HepG2 (cell line): Measurements from ENCODE around the gene TIAM1. TPM values are rescaled to one million over a fixed set of nuclear protein-coding genes. Genes with fewer than 3 reads are reported as not detected.

ENCODE experiments used
- ATAC-seq: fragments of 200-7000 bp; cut with Tn5 transposase; 3 replicates; pipeline ENCODE4 v1.9.1; 2020; ENCODE audit warnings: mild to moderate bottlenecking, moderate library complexity
- BruUV-seq: library from RNA; stranded (reverse); fragments of 400-500 nt; replicated peaks from 2 replicates; lab custom pipeline; 2021; lab: Mats Ljungman, UMichigan
- CTCF ChIA-PET: fragments of 300-600 bp; formaldehyde crosslinking; extraction: SDS; loops from one replicate; lab custom pipeline; 2021; ENCODE audit warnings: low total read pairs, inconsistent platforms, low intra/inter-chr PET ratio; lab: Yijun Ruan, JAX
- POLR2A ChIA-PET: fragments of 350-600 bp; sonication (Branson Sonifier 250); formaldehyde crosslinking; loops from one replicate; lab custom pipeline; 2020; ENCODE audit warnings: antibody characterized with exemption, inconsistent platforms; lab: Yijun Ruan, JAX
- DNase-seq: peaks from one replicate; pipeline ENCODE4 v3.0.0-alpha.2; 2015; ENCODE audit warnings: low spot score
- FAIRE-seq: peaks from 3 replicates; lab custom pipeline; 2011; peaks lifted over from hg19 to GRCh38; lab: Jason Lieb, UNC
- H2AFZ ChIP-seq: one replicate; pipeline ENCODE4 v1.6.1; 2011; ENCODE audit warnings: low read length, inconsistent platforms
- H3K27ac ChIP-seq: fragments of 300-600 bp; 3 replicates; pipeline ENCODE4 v1.8.0; 2011; ENCODE audit warnings: mixed run types, mild to moderate bottlenecking, mixed read lengths, low read length, inconsistent platforms; ENCODE audit not compliant: insufficient read depth; ENCODE audit errors: extremely low read length
- H3K27me3 ChIP-seq, 2 experiments: fragments of 200-600 bp in 1 of 2; 2 replicates in 1 of 2; 3 replicates in 1 of 2; pipeline versions ENCODE4 v1.6.0 to v1.8.0; 2011; ENCODE audit warnings: low read length in 2 of 2, mild to moderate bottlenecking in 2 of 2, moderate library complexity in 2 of 2, inconsistent platforms in 1 of 2; ENCODE audit not compliant: insufficient read depth in 2 of 2, control insufficient read depth in 1 of 2
- H3K36me3 ChIP-seq, 2 experiments: fragments of 200-600 bp in 1 of 2; replicated peaks in 1 of 2; 2 replicates in 1 of 2; 3 replicates in 1 of 2; pipeline versions ENCODE4 v1.5.1 to v1.8.0; 2011; ENCODE audit warnings: low read length in 2 of 2, inconsistent platforms in 1 of 2; ENCODE audit not compliant: insufficient read depth in 2 of 2, control insufficient read depth in 1 of 2
- H3K4me1 ChIP-seq: 2 replicates; pipeline ENCODE4 v1.5.1; 2012; ENCODE audit warnings: low read length, inconsistent platforms; ENCODE audit not compliant: insufficient read depth
- H3K4me2 ChIP-seq: 2 replicates; pipeline ENCODE4 v1.6.0; 2011; ENCODE audit warnings: low read depth, low read length, inconsistent platforms
- H3K4me3 ChIP-seq, 3 experiments: fragments of 200-600 bp in 1 of 3; sonication (generic), shearing (Covaris generic) in 1 of 3; replicated peaks in 1 of 3; 2 replicates each; pipeline ENCODE4 v1.5.1; 2011 to 2016; ENCODE audit warnings: low read length in 3 of 3, inconsistent platforms in 2 of 3, low read depth in 2 of 3, mild to moderate bottlenecking in 2 of 3, control low read depth in 1 of 3, mixed read lengths in 1 of 3; ENCODE audit not compliant: insufficient read depth in 1 of 3
- H3K79me2 ChIP-seq: one replicate; pipeline ENCODE4 v1.6.1; 2011; ENCODE audit warnings: low read length, inconsistent platforms; ENCODE audit not compliant: insufficient read depth
- H3K9ac ChIP-seq: 2 replicates; pipeline ENCODE4 v1.6.0; 2011; ENCODE audit warnings: mild to moderate bottlenecking, low read depth, low read length, inconsistent platforms; ENCODE audit not compliant: insufficient read depth
- H3K9me3 ChIP-seq: 2 replicates; pipeline ENCODE4 v1.5.1; 2012; ENCODE audit warnings: mild to moderate bottlenecking, low read length
- H4K20me1 ChIP-seq: 2 replicates; pipeline ENCODE4 v1.6.0; 2011; ENCODE audit warnings: inconsistent platforms, mild to moderate bottlenecking, low read length, moderate library complexity; ENCODE audit not compliant: insufficient read depth
- AKAP8 ChIP-seq: sonication (generic); formaldehyde crosslinking; IDR thresholded peaks from 2 replicates; pipeline ENCODE4 v1.5.1; 2020; ENCODE audit warnings: mild to moderate bottlenecking, missing genetic modification reagents
- ARID5B ChIP-seq: IDR thresholded peaks from 2 replicates; pipeline ENCODE4 v1.4.0; 2020; ENCODE audit warnings: mild to moderate bottlenecking, missing genetic modification reagents
- ARNT ChIP-seq: fragments of 450-650 bp; IDR thresholded peaks from 2 replicates; pipeline ENCODE4 v1.6.1; 2017
- BORCS8-MEF2B ChIP-seq: sonication (generic); formaldehyde crosslinking; IDR thresholded peaks from 2 replicates; pipeline ENCODE4 v1.8.0; 2022; ENCODE audit warnings: mild to moderate bottlenecking, missing genetic modification reagents
- EHMT2 ChIP-seq: fragments of 200-600 bp; sonication (generic); IDR thresholded peaks from 2 replicates; pipeline ENCODE4 v1.7.0; 2017; ENCODE audit warnings: antibody characterized with exemption, low read depth, low read length, borderline replicate concordance
- HNF4A ChIP-seq: sonication (generic); formaldehyde crosslinking; IDR thresholded peaks from 2 replicates; pipeline ENCODE4 v1.4.0; 2020; ENCODE audit warnings: missing genetic modification reagents
- HOXA3 ChIP-seq: sonication (generic); formaldehyde crosslinking; IDR thresholded peaks from 2 replicates; pipeline ENCODE4 v1.5.0; 2020; ENCODE audit warnings: missing genetic modification reagents
- HOXA7 ChIP-seq: sonication (generic); formaldehyde crosslinking; IDR thresholded peaks from 2 replicates; pipeline ENCODE4 v1.8.1; 2022; ENCODE audit warnings: mild to moderate bottlenecking, missing genetic modification reagents, moderate library complexity
- KDM2A ChIP-seq: sonication (generic); formaldehyde crosslinking; IDR thresholded peaks from 2 replicates; pipeline ENCODE4 v1.4.0; 2020; ENCODE audit warnings: low read depth, missing genetic modification reagents, borderline replicate concordance
- MXD1 ChIP-seq: sonication (generic); formaldehyde crosslinking; IDR thresholded peaks from 2 replicates; pipeline ENCODE4 v1.4.0; 2020; ENCODE audit warnings: mild to moderate bottlenecking, missing genetic modification reagents
- PBX2 ChIP-seq: IDR thresholded peaks from 2 replicates; pipeline ENCODE4 v1.6.1; 2016; ENCODE audit warnings: control low read depth
- RORA ChIP-seq: sonication (generic); formaldehyde crosslinking; IDR thresholded peaks from 2 replicates; pipeline ENCODE4 v1.5.0; 2020; ENCODE audit warnings: mild to moderate bottlenecking, missing genetic modification reagents, moderate library complexity
- ZBTB8A ChIP-seq: sonication (generic); formaldehyde crosslinking; IDR thresholded peaks from 2 replicates; pipeline ENCODE4 v1.4.0; 2020; ENCODE audit warnings: mild to moderate bottlenecking, low read depth, missing genetic modification reagents, borderline replicate concordance
- ZFX ChIP-seq: sonication (generic); formaldehyde crosslinking; IDR thresholded peaks from 2 replicates; pipeline ENCODE4 v1.4.0; 2020; ENCODE audit warnings: mild to moderate bottlenecking, low read depth, missing genetic modification reagents, moderate library complexity
- ZNF263 ChIP-seq: sonication (generic); formaldehyde crosslinking; IDR thresholded peaks from 2 replicates; pipeline ENCODE4 v1.4.0; 2020; ENCODE audit warnings: missing genetic modification reagents
- ZNF34 ChIP-seq: sonication (generic); formaldehyde crosslinking; IDR thresholded peaks from 2 replicates; pipeline ENCODE4 v1.4.0; 2020; ENCODE audit warnings: mild to moderate bottlenecking, missing genetic modification reagents, borderline replicate concordance
- ZNF451 ChIP-seq: sonication (generic); formaldehyde crosslinking; IDR thresholded peaks from 2 replicates; pipeline ENCODE4 v1.5.0; 2020; ENCODE audit warnings: mild to moderate bottlenecking, missing genetic modification reagents
- ZNF761 ChIP-seq: sonication (generic); formaldehyde crosslinking; conservative IDR thresholded peaks from 2 replicates; pipeline ENCODE4 v1.4.0; 2020; ENCODE audit warnings: mild to moderate bottlenecking, missing genetic modification reagents
- WGBS: methylation state at CpG from one replicate; pipeline ENCODE4 v1.1.6; 2017; ENCODE audit warnings: low lambda C conversion rate; 5-methylcytosine and 5-hydroxymethylcytosine counted together
- in situ Hi-C: cut with HindIII; loops from 2 replicates; pipeline ENCODE4 v1.10.0; 2017; ENCODE audit warnings: low pct_unique_long_range_greater_than_20kb; ENCODE audit not compliant: extremely low pct_ligation_motif_present
- intact Hi-C: fragments of 100-400 bp; cut with micrococcal nuclease; formaldehyde crosslinking; loops from one replicate; pipeline ENCODE4 v1.10.0; 2022; ENCODE audit not compliant: unreplicated experiment
- polyA plus RNA-seq, 8 experiments: library from polyadenylated mRNA; depleted of rRNA in 3 of 8; stranded (reverse) in 7 of 8; unstranded in 1 of 8; fragments of >200 nt; fragmentation: Illumina TruSeq in 4 of 8; extraction: Trizol in 4 of 8; gene quantifications; 2 replicates each; pipeline versions ENCODE4 v1.2.1 to v1.2.3, GENCODE V29; 2011 to 2016; ENCODE audit warnings: low read depth in 4 of 8, missing spikeins in 1 of 8, mixed read lengths in 1 of 8; ENCODE audit not compliant: insufficient read depth in 1 of 8
- total RNA-seq, 5 experiments: library from RNA; depleted of rRNA; stranded (reverse); fragments of >200 nt; fragmentation: Illumina TruSeq; extraction: Trizol; gene quantifications; 2 replicates each; pipeline ENCODE4 v1.2.3, GENCODE V29; 2016; ENCODE audit warnings: low read depth in 1 of 5
- TF ChIP-seq, protein P1 (sequence below): sonication (generic); formaldehyde crosslinking; IDR thresholded peaks from 2 replicates; pipeline ENCODE4 v1.4.0; 2020; ENCODE audit warnings: missing genetic modification reagents

TIAM1 gene
- total and polyA plus RNA-seq, 2 of the 13 experiments (the other 11 are each of a cell fraction or from before 2014, with no cell fraction given): 0.13 to 0.24 TPM

GRCh38 chr21:31078796-31079195 lies 265.3 kb downstream of the TIAM1 start:
- no peak for TF ChIP-seq ARID5B (CRISPR knock-in tag)
- no peak for TF ChIP-seq HOXA7
- no peak for TF ChIP-seq RORA (CRISPR knock-in tag)
- no peak for TF ChIP-seq PBX2
- no peak for TF ChIP-seq KDM2A (CRISPR knock-in tag)
- TF ChIP-seq HNF4A: no peak
- TF ChIP-seq ZNF761: no peak
- no peak for TF ChIP-seq ZBTB8A (CRISPR knock-in tag)
- no peak for TF ChIP-seq AKAP8
- no peak for TF ChIP-seq EHMT2
- TF ChIP-seq MXD1 (CRISPR knock-in tag): no peak
- TF ChIP-seq BORCS8-MEF2B (CRISPR knock-in tag): no peak
- TF ChIP-seq ZNF263 (CRISPR knock-in tag): no peak
- no peak for TF ChIP-seq HOXA3 (CRISPR knock-in tag)
- no peak for TF ChIP-seq ZFX (CRISPR knock-in tag)
- TF ChIP-seq ZNF34 (CRISPR knock-in tag): no peak
- TF ChIP-seq ZNF451 (CRISPR knock-in tag): no peak
- TF ChIP-seq, protein P1, sequence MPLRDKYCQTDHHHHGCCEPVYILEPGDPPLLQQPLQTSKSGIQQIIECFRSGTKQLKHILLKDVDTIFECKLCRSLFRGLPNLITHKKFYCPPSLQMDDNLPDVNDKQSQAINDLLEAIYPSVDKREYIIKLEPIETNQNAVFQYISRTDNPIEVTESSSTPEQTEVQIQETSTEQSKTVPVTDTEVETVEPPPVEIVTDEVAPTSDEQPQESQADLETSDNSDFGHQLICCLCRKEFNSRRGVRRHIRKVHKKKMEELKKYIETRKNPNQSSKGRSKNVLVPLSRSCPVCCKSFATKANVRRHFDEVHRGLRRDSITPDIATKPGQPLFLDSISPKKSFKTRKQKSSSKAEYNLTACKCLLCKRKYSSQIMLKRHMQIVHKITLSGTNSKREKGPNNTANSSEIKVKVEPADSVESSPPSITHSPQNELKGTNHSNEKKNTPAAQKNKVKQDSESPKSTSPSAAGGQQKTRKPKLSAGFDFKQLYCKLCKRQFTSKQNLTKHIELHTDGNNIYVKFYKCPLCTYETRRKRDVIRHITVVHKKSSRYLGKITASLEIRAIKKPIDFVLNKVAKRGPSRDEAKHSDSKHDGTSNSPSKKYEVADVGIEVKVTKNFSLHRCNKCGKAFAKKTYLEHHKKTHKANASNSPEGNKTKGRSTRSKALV: no peak
- no peak for TF ChIP-seq ARNT
- DNase-seq (no peak), FAIRE-seq (no peak), ATAC-seq (no peak)
- no TSS peak for BruUV-seq
- H3K4me1 ChIP-seq: no peaks in the 10 kb centered on the region
- no peaks in the 10 kb centered on the region for H3K79me2 ChIP-seq
- H4K20me1 ChIP-seq: no peaks in the 10 kb centered on the region
- CTCF ChIA-PET: no interaction called here
- in situ Hi-C loops (loop anchor here (25.0 kb wide), 3 partner anchors 741 to 1991 kb away; partner anchors contain the start of genes KRTAP23-1 and KRTAP27-1), intact Hi-C loops (no loop called here)
- POLR2A ChIA-PET: no interaction called here
- no peak overlapping the region for H3K4me3 ChIP-seq
- H3K27ac ChIP-seq: no peak overlapping the region
- no peak overlapping the region for H3K4me2 ChIP-seq
- H2AFZ ChIP-seq: no peak overlapping the region
- no peaks in the 10 kb centered on the region for H3K27me3 ChIP-seq
- 0 out of 2 replicates have a peak, but pooled peaks cover 25% of the 10 kb centered on the region for H3K9me3 ChIP-seq
- H3K9ac ChIP-seq: no peak overlapping the region
- no peaks in the 10 kb centered on the region for H3K36me3 ChIP-seq
- 1% methylated on average over 4 of the region's 4 CpGs for WGBS
